ENCODE measurements around the gene DNAJC5.
A peak's percentile ranks its signal among the peaks of the same experiment; 100 is the strongest.
"Not testable (repeated sequence)": the region's sequence is repeated elsewhere in the genome, so short reads cannot be mapped to it uniquely, and the experiment has no call there.

The DNAJC5 gene

DNA sequence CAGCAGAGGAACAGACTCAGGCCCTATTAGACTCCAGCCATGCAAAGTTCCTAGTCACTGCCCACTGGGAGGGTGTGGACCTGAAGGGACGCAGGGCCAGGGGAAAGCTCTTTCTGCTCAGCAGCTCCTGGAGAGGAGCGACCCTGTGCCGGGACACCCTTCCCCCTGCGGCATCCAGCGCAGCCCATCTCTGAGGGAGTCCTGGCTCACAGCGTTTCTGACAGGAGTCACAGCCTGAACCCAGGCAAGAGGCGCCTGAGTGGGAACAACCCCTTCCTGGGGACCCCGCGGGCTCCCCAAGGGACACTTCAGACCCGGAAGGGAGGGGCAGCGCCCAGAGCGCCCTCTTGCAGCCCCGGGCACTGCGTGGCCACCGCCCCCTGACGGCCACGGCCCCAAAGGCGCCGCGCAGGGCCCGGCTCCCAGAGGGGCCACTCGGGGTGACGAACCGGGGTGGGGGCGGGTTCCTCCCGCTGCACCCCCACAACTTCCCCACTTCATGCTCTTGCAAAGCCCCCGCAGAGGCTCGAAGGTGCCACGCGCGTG is 60.4 kb downstream of the DNAJC5 start:
- no peak for DNase-seq (ENCODE audit: low read depth in 2 of 2)

DNA sequence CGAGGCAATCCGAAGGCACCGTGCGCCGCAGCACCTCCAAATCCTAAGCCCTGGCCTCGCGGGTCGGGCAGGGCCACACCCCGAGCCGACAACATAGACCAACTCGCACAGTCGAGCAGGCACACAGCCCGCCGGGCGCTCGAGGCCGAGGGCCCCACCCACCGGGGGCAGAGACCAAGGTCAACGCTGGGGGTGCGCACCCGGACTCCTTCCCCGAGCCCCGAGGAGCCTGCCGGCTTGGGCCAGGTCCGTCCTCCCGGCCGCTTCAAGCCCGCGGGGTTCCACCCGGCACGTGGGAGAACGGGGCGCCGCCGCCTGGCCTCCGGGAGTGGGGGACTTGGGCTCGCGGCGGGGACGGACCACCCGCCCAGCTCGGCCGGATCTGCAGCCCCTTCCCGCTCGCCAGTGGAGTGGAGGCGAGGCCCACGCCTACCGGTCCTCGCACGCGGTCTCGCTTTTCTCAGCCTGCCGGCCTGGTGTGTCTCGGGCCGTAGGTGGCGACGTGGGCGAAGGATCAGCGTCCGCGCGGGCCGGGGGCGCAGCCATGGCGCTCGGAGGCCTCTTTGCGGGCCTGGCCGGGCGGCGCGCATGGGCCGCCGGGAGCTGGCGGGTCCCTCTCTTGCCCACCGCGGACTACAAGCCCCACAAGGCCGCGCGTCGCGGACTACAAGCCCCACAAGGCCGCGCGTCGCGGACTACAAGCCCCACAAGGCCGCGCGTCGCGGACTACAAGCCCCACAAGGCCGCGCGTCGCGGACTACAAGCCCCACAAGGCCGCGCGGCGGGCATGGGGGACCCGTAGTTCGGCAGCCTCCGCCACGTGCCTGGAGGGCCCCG is 61.1 kb downstream of the DNAJC5 start, which contains the start of gene UCKL1:
Gene UCKL1 (minus strand): TSS at position 590 of the 837 bp plus-strand sequence. CDS start 44 bp downstream, at position 546.
- DNase-seq (ENCODE audit: low read depth in 2 of 2), result peak; percentile 76 to 81

DNA sequence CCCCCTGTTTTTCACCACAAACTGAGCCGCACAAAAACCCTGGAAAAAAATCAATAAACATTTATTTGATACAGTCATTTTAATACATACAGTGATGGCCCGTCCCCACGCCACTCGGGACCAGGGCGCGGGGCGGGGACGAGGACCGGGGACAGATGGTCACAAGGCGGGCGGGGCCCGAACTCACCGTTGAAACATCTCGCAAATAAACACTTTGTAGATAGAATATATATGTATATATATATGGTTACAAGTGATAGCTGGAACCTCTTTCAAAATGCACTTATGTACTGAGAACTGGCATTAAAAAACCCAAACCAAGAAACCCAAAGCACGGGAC is 61.7 kb downstream of the DNAJC5 start:
- DNase-seq (ENCODE audit: low read depth in 2 of 2), result no peak

- DNase-seq (ENCODE audit: low read depth in 2 of 2), result no peak
Observed at GRCh38 chr20:63957004-63957689, 62.2 kb downstream of the DNAJC5 start.

- DNase-seq (ENCODE audit: low read depth in 2 of 2), result no peak
Observed at GRCh38 chr20:63957690-63958441, 62.9 kb downstream of the DNAJC5 start.

DNA sequence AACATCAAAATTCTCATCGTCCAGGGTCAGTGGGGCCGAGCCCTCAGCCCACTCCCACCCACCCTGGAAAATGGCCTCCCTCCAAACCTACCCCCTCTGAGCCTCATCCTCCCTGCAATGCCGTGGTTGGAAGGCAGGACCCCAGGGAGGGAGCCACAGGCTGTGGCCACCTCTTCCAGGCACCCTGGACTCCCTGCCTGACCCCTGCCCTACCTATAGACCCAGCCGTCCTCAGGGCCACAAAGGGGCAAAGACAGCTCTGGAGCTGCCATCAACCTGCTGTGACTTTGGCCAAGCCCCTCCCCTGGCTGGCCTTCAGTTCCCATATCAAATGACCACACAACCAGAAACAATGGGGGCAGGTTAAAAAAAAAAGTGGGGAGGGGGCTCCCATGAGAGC is 63.5 kb downstream of the DNAJC5 start:
- DNase-seq (ENCODE audit: low read depth in 2 of 2), result no peak

DNA sequence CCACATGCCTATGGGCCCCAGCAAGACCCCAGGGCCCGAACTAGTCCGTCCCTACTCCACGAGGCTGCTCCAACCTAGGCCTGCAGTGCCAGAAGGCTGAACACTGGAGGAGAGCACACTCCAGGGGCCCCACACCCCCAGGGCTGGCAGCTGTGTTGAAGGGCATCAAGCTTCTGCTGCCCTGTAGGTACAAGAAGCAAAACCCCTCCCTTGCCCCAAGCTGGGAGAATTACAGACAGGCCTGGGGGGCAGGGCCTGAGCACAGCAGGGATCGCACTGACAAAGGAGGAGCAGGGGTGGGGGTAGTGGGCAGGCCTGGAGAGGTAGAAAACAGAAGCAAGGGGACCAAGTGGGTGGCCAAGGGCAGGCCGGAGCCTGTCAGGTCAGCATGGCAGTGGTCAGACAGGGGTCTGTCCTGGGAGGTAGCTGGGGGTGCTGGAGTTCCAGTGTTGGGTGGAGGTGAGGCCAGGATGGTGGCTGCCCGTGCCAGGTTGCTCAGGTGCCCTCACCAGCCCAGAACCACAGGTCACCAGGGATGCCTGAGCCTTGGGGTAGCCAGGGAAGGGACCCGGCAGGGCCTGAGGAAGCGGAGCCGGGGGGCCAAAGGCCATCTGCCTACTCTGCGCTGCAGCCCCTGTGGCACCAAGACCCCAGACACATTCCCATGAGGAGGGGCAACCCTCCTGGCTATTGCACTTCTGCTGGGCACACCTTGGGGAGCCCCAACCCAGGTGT is 64.2 kb downstream of the DNAJC5 start:
- no peak for DNase-seq (ENCODE audit: low read depth in 2 of 2)

DNA sequence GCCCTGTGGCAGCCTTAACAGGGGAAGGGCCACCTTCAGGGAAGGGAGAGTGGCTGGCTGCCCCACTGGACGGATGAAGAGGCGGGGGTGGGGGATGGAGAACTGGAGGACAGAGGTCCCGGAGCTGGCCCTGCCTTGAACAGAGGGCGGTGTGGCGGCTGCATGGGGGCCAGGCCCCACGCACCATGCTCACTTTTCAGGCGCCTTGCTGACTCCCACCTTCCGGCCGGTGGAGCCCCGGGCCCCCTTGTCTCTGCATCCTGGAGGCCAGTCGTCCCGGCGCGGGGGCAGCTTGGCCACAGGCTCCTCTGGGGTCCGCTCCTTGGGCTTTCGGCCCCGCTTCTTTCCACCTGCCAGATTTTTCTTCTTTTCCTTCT is 64.8 kb downstream of the DNAJC5 start:
- DNase-seq (ENCODE audit: low read depth in 2 of 2), result no peak

- not testable (repeated sequence) for DNase-seq (ENCODE audit: low read depth in 2 of 2)
Observed at GRCh38 chr20:63960654-63961621, 66.0 kb downstream of the DNAJC5 start.

DNA sequence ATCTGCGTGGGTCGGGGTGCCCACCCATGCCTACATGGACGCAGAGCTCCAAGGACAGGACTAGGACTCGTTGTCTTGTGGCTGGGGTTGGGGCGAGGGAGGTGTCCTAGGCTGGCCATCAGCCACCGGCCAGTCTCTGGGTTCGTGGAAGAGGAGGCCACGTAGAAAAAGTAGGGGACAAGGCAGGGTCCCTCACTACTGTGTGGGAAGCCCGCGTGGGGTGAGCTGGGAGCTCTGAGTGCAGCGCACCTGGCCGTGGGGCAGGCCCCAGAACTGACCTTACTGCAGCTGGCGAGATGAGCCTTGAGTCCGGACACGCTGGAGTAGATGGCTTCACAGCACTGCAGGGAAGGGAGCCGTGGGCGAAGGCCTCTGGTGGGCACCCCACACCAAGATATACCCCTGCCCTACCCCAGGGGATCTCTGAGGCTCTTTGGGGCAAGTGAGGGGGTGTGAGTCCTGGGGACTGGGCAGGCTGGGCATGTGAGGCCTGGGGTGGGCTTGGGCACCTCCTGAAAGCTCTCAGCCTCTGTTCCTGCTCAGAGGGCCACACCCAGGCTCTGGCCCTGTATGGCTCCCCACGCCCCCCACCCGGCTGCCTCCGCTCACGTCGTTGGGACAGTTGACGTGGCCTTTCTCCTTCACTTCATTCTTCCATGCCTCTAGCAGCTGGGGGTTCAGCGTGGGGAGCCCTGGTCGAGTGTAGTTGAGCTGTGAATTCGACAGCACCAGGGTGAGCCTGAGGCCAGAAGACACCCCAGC is 66.9 kb downstream of the DNAJC5 start:
- no peak for DNase-seq (ENCODE audit: low read depth in 2 of 2)

DNA sequence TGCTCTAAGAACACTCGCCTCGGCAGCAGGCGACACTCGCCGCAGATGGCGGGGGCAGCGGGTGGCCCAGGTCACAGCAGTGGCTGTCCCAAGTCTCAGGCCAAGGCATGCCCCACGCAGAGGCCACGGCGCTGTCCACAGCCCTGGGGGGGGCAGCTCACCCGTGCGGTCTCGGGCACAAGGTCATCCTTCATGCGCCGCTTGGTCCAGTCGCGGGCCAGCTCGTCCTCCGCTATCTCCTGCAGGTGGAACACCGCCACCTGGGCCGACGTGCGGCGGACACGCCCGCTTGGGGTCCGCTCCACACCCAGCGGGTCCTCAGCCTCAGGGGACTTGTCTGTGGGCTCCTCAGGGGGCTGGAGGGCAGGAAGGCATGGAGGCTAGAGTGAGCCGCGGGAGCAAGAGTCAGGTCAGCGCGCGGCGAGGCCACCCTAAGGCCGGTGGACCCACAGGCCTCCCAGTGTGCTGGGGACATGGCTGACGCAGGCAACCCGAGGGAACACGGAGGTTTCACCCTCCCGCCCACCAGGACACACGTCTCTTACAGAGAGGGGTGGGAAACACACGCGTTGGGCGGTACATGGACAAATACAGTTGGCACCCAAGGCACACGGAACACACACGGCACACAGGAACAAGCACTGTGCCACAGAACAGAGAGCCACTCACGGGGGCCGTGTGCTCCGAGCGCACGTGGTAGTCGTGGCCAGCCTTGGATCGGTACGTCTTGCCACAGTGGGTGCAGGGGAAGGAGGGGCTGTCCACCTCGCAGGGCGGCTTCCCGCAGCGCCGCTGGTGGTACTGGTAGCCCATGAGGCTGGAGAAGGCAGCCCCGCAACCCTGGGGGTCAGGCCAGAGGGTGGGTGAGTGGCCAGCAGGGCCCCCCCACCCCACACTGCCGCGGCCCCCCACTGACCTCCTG is 67.8 kb downstream of the DNAJC5 start:
- DNase-seq (ENCODE audit: low read depth in 2 of 2), result no peak

DNA sequence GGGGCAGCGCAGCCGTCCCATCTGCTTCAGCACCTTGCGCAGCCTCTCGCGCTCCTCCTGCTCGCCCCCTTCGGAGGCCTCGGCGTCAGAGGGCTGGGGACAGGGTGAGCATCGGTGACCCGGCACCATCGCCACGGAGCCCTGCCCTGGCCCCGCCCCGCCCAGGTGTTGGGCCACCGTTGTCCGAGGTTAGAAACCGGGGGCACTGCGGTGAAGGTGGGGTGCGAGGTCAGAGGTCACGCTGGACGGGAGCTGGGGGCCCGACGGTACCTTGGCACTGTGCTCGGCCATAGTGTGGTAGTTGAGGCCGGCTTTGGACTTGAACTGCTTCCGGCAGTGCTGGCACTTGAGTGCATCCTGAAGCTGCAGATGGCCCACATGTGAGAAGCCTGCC is 68.4 kb downstream of the DNAJC5 start:
- DNase-seq (ENCODE audit: low read depth in 2 of 2), result no peak

DNA sequence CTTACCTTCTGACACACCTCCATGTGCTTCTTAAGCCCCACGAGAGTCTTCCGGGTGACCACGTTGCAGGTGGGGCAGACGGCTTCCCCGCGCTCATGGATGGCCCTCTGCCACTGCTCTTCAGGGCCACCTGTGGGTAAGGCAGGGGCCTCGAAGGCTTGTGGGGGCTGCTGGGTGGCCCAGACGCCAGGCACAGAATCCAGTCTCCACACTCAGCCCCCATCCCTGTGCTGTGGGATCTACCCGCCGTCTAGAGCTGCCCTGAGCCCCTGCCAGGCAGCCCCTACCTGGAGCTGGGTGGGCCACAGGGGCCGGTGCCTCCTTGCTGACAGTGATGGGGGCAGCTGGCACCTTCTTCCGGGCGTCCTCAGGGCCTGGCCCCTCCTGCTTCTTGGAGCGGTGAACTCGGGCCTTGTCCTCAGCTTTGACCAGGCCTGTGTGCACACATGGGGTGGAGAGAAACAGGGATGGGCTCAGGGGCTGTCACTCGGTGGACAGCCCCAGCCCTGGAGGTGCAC is 68.9 kb downstream of the DNAJC5 start:
- DNase-seq (ENCODE audit: low read depth in 2 of 2), result no peak

DNA sequence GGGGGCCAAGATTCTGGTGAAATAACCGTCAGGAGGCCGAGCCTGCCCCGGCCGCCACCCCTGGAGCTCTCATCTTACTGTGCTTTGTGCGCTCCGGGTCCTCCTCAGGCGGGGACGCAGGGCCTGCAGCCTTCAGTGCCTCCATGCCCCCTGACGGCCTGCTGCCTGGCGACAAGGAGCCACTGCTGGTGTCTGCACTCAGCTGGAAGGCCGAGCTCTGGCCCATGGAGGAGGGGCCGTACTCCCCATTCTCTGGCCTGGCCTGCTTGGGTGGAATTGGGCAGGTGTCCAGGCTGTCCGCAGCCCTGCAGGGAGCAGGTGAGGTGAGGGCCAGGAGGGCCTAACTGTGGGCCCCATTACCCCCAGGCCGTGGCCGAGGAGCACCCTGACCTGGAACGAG is 69.5 kb downstream of the DNAJC5 start:
- DNase-seq (ENCODE audit: low read depth in 2 of 2), result no peak

GRCh38 chr20:63966172-63966943 is 71.4 kb downstream of the DNAJC5 start:
- no peak for DNase-seq (ENCODE audit: low read depth in 2 of 2)

GRCh38 chr20:63966944-63967322 is 72.0 kb downstream of the DNAJC5 start:
- no peak for DNase-seq (ENCODE audit: low read depth in 2 of 2)

DNA sequence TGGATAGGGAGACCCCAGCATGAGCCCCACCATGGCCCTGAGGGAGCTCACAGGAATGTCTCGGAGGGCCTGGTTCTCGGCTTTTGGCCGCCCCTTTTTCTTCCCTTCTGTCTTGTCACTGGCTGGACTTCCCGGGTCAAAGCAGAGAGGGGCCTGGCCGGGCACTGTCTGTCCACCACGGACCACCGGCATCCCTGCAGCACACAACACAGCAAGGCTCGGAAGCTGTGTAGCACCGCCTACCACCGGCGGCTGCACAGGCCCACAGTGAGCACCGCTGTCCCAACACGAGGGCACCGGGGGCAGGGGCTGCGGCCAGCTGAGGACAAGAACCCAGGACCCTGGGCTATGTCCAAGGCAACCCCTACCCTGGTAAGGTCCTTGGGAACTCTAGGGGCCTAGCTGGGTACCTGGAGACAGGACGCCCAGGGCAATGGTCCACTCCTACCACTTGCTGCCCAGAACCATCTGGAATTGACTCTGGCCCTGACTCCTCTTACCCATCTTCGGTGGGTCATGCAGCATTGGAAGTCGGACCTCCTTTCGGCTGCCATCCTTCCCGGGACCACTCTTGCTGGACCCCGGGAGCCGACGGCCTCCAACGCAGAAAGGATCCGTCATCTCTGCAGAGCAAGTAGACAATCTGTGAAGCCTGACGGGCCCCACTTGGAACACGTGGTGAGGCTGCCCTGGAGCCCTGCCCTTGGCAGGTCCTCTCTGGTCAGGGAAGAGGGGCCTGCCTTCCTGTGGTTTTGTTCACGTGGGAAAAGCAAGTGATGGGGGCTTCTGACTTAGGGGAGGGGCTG is 72.6 kb downstream of the DNAJC5 start:
- no peak for DNase-seq (ENCODE audit: low read depth in 2 of 2)
